NCI-H82 (cell line): ENCODE data around the gene FPGS.
"Not testable (repeated sequence)": the region's sequence is repeated elsewhere in the genome, so short reads cannot be mapped to it uniquely, and the experiment has no call there.

ENCODE experiments used
- DNase-seq: peaks from one replicate; lab custom pipeline; 2025; lab: John Stamatoyannopoulos, UW

The FPGS gene

GRCh38 chr9:127812936-127813675 lies 10.4 kb downstream of the FPGS start:
- DNase-seq = no peak

GRCh38 chr9:127813686-127814226 lies 11.1 kb downstream of the FPGS start:
- DNase-seq = no peak

GRCh38 chr9:127814619-127815511 lies 12.2 kb downstream of the FPGS start:
- no peak for DNase-seq

- DNase-seq = no peak
These were observed 13.1 kb downstream of the FPGS start for GRCh38 chr9:127815512-127816361.

GRCh38 chr9:127816362-127816725 lies 13.7 kb downstream of the FPGS start:
- no peak for DNase-seq

GRCh38 chr9:127816728-127817127 lies 14.0 kb downstream of the FPGS start:
- DNase-seq = no peak

- DNase-seq = peak; percentile 39
These were observed 15.3 kb downstream of the FPGS start for GRCh38 chr9:127817881-127818434.

GRCh38 chr9:127818574-127818973 lies 15.9 kb downstream of the FPGS start:
- DNase-seq = no peak

GRCh38 chr9:127822108-127822507 lies 19.4 kb downstream of the FPGS start:
- no peak for DNase-seq

GRCh38 chr9:127825319-127826051 lies 22.8 kb downstream of the FPGS start:
- peak; percentile 72 for DNase-seq

GRCh38 chr9:127826253-127826913 lies 23.7 kb downstream of the FPGS start:
- no peak for DNase-seq

- peak; percentile 86 for DNase-seq
These were observed 25.8 kb downstream of the FPGS start for GRCh38 chr9:127828262-127829031.

- no peak for DNase-seq
These were observed 26.7 kb downstream of the FPGS start for GRCh38 chr9:127829205-127829906.

- DNase-seq = no peak
These were observed 29.6 kb downstream of the FPGS start for GRCh38 chr9:127832248-127832647.

GRCh38 chr9:127833555-127833954 lies 30.9 kb downstream of the FPGS start:
- DNase-seq = no peak

- DNase-seq = no peak
These were observed 33.4 kb downstream of the FPGS start for GRCh38 chr9:127835991-127836516.

GRCh38 chr9:127836561-127836960 lies 33.9 kb downstream of the FPGS start:
- not testable (repeated sequence) for DNase-seq

GRCh38 chr9:127837346-127837745 lies 34.7 kb downstream of the FPGS start:
- DNase-seq = no peak
